Measurements from ENCODE around the gene FOXP1.

Gene FOXP1

DNA sequence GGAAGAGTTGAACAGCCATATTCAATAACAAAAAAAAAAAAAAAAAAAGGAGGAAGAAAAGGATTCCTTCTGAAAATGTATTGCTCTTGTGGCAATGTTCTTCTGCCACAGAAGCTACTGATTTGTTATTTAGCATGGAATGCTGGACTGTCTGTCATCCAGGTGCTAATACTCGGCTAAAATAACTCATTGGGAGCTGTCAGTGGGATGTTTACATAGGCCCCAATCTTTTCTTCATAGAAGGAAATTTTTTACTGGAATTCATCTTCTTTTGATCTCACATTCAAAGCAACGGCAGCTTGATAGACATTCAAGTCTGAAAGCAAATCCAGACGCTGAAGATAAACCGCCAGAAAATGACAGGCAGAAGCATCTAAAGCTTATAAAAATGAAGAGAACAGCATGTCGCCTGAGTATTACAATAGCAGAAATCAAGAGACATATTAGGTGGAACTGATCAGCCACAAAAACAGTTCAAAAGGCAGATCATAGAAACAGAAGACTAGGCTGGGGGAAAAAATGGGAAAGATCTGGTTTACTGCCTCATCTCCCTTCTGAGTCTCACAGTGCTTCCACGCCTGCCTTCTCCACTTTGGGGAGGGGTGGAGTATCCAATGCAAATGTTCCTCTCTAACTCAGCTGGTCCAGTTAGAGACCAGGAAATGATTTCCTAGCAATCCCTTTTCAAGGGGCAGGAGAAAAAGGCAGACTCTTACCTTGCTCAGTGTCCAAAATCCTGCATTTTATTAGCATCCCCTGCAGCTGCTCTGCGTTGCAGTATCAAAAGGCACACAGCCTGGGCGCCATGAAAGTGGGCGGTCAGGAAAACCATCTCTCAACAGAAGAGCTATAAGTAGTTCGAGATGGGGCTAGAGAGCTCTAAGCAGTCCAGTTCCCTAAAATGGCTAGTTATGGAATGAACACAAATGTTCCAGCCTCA, 451.9 kb downstream of the FOXP1 start:
- no peak for DNase-seq

- no peak for DNase-seq
These were observed 452.8 kb downstream of the FOXP1 start for GRCh38 chr3:71130471-71131374.

- no peak for DNase-seq
These were observed 453.7 kb downstream of the FOXP1 start for GRCh38 chr3:71129611-71130431.

DNA sequence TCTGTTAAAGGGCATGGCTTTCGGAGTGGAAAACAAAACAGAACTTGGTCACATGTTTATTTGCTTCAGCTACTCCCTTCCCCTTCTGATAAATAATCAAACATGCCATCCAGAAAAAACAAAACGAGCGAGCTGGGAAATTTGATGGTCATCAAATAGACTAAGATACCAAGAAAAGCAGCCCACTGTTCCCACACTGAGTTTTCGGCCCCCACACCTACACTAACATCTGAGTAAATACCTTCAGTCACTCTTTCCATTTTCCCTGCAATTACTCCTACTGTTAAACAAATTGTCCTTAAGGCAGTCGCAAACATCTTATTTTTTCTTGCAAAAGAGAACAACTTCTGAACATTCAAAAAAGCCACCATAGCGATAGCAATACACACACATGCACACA, 454.6 kb downstream of the FOXP1 start:
- no peak for DNase-seq

DNA sequence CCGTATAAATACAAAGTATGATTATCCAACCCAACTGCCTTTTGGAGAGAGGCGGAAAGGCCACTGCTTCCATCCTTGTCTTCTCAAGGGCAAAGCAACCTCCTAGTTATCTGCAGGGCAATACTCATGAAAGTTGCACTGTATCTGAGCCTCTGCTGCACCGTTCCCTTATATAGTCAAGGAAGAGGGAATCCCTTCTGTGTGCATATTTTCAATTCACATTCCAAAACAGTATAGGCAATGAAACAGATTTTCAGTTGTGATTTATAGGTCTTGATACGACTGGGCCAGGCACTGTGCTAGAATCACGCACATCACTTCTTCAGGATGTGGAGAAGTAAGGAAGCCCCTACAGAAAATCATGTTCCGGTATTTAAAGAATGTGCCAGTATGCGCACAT, 455.7 kb downstream of the FOXP1 start:
- no peak for DNase-seq

- DNase-seq = no peak
These were observed 456.3 kb downstream of the FOXP1 start for GRCh38 chr3:71127052-71127831.

DNA sequence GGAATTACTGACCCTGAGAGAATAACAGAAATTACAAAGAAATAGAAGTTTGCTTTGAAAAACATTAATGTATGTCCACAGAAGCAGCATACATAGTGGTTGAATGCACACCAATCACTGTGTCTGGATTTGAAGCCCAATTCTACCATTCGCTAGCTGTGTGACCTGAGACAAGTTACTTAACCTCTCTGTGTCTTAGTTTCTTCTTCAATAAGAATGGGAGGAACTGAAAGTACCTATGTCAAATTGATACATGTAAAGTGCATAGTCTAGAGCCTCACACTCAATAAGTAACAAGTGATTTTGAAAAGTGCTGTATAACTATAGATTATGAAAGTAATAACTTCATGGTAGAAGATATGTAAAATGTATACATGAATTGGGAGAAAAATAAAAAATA, 457.8 kb downstream of the FOXP1 start:
- no peak for DNase-seq

- no peak for DNase-seq
These were observed 459.5 kb downstream of the FOXP1 start for GRCh38 chr3:71124048-71124447.

DNA sequence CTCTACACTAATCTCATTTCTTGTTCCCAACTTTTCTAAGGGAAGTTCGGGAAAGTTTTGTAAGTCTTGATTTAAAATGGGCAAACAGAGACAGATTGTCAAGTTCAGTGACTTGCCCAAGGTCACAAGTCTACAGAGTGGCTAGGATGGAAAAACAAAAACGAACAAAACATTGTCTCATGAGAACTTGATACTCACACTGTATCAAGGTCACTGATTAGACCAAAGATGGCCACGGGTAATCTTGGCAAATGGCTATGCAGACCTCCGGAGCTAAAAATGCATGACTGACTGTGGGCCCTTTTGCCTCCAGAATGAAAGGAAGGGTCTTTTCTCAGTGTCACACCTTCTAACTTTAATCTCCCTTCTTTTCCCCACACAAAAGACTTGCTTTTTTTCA, 460.9 kb downstream of the FOXP1 start:
- no peak for DNase-seq

DNA sequence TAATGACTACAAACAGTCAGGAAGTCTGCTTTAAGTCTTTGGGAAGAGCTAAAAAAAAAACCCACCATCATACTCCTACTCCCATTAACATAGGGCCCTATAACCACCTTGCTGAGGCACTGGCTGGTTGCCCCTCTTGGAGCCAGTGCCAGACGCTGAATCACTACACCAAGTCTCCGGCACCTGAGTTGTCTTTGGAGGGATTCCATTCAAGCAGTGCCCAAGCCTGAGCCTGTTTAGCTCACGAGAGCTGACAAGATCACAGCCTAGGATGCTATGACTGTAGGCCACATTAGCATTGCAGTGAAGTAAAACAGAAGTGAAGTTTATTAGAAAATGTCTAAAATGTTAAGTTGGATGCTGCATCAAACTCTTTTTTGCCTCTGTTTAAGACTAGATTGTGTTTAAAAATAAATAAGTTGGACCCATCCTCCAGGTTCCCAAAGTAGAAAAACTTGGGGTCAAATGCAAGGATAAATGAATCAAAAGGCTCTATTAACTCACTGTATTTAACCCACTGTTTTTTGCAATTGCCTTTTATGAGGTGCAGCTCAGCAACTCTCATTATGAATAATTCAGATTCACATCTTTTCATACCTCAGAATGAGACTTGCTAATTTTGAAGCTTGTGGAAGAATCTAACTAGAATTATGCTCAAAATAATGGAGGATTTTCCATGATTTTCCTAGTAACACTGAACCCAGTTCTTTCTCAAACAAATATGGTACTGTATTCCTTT, 461.9 kb downstream of the FOXP1 start:
- DNase-seq = no peak

- DNase-seq = no peak
These were observed 463.5 kb downstream of the FOXP1 start for GRCh38 chr3:71120012-71120411.

DNA sequence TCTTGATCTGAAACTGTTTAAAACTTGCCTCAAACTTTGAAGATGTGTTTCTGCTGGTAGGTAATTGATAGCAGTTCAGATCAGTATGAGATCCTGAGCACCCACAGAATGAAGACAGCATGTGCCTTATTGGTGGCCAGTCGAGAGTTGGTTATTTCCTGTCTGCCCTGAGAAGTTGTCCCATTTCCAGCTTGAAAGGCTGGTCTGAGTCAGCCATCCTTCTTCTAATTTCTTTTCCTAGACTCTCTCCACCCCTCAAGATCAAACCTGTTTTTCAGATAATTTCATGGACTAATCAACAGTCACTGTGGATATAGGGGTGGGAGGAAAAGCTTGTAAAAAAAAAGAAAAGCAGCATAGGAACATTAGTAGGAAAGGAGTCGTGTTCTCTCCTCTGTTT, 464.4 kb downstream of the FOXP1 start:
- DNase-seq = no peak

GRCh38 chr3:71118436-71118835, 465.1 kb downstream of the FOXP1 start:
- no peak for DNase-seq

DNA sequence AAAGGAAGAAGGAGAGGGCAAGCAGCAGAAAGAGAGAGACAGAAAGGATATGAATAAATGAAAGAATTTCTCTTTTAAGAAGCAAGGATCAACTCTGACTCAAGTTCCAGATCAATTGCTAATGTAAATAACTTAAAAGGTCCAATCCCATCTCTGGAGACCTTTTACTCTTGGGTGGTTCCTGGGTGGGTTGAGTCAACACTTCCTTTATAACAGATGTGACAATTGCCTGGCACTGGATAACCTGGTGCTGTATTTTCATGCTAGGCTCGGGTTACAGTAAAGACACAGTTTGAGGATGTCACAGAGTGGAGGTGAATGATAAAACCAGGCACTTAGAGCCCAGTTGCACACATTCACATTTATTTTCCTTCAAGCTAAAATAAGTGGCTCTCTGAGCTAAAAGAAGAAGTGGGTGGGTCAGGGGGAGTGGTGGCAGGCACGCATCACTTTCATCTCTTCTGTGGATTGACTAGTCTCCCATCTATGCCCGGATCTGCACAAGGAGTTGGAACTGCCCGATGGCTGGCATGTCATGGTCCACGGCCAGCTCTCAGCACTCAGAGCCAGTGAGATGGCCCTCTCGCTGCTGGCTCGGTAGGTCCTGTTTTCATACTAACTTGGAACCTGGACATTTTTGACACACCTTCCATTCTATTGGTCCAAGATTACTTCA, 465.8 kb downstream of the FOXP1 start:
- no peak for DNase-seq

DNA sequence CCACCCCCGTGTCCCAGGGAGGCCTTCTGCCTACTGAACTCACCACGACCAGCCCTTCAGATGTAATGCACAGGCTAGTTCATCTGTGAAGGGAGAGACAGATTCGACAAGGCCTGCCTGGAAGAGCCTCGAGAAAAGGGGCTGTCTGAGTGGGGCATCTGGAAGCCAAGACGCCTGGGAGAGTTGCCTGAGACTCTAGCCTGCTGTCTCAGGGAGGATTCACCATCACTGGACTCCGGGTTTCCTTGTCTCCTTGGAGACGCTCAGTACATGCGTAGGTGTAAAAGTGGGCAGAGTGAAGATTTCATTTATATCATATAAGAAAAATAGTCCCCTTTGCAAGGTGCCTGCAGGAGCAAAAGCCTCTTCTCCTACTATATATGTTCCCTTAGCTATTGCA, 468.9 kb downstream of the FOXP1 start:
- no peak for DNase-seq

GRCh38 chr3:71112576-71112975, 471.0 kb downstream of the FOXP1 start:
- DNase-seq = no peak

- no peak for DNase-seq
These were observed 471.6 kb downstream of the FOXP1 start for GRCh38 chr3:71111784-71112440.

- no peak for DNase-seq
These were observed 472.9 kb downstream of the FOXP1 start for GRCh38 chr3:71110385-71111222.

DNA sequence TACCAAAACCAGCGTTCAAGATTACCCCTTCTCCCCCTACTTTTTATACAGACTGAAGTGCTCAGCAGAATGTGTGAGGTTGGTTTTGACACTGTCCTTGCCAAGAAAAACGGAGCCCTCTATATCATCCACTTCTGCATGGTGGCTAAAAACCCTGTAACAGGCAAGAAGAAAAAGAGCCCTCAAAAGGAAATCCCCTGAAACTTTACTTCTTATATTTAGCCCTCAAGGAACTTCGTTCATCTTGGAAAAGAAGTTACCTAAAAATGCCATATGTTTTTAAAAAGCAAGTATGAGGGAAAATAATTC, 473.6 kb downstream of the FOXP1 start:
- DNase-seq = no peak
